Astrocyte (in vitro differentiated cells and primary cell): ENCODE measurements around the gene PABPC1L. TPM values are rescaled to one million over a fixed set of nuclear protein-coding genes. Genes with fewer than 3 reads are reported as not detected.

ENCODE experiments used
- DNase-seq: peaks from one replicate; pipeline ENCODE4 v3.0.0-alpha.2; 2010; ENCODE audit warnings: low read depth
- FAIRE-seq: peaks from 2 replicates; lab custom pipeline; 2011; peaks lifted over from hg19 to GRCh38; lab: Jason Lieb, UNC
- H2AFZ ChIP-seq: 2 replicates; pipeline ENCODE4 v1.6.0; 2012; ENCODE audit warnings: low read depth, low read length, inconsistent platforms
- H3K27ac ChIP-seq: 2 replicates; pipeline ENCODE4 v1.5.1; 2011; ENCODE audit warnings: low read depth, low read length, inconsistent platforms
- H3K27me3 ChIP-seq: 2 replicates; pipeline ENCODE4 v1.6.0; 2011; ENCODE audit warnings: low read length, inconsistent platforms; ENCODE audit not compliant: insufficient read depth
- H3K36me3 ChIP-seq: 2 replicates; pipeline ENCODE4 v1.5.1; 2011; ENCODE audit warnings: low read length, inconsistent platforms; ENCODE audit not compliant: insufficient read depth
- H3K4me1 ChIP-seq: 2 replicates; pipeline ENCODE4 v1.5.1; 2011; ENCODE audit warnings: low read length, inconsistent platforms; ENCODE audit not compliant: insufficient read depth
- H3K4me2 ChIP-seq: 2 replicates; pipeline ENCODE4 v1.6.0; 2012; ENCODE audit warnings: low read length, inconsistent platforms
- H3K4me3 ChIP-seq: 2 replicates; pipeline ENCODE4 v1.5.1; 2011; ENCODE audit warnings: low read depth, mild to moderate bottlenecking, low read length, inconsistent platforms; ENCODE audit not compliant: insufficient read depth
- H3K79me2 ChIP-seq: 2 replicates; pipeline ENCODE4 v1.6.0; 2012; ENCODE audit warnings: mild to moderate bottlenecking, low read length, inconsistent platforms; ENCODE audit not compliant: insufficient read depth
- H3K9ac ChIP-seq: 2 replicates; pipeline ENCODE4 v1.6.0; 2012; ENCODE audit warnings: mild to moderate bottlenecking, low read length, inconsistent platforms
- H3K9me3 ChIP-seq: 2 replicates; pipeline ENCODE4 v1.5.1; 2012; ENCODE audit warnings: low read depth, mild to moderate bottlenecking, low read length, inconsistent platforms; ENCODE audit not compliant: insufficient read depth
- H4K20me1 ChIP-seq: 2 replicates; pipeline ENCODE4 v1.6.0; 2012; ENCODE audit warnings: low read length, inconsistent platforms; ENCODE audit not compliant: insufficient read depth
- H3K27ac Mint-ChIP-seq: one replicate; pipeline ENCODE4 v1.8.0; 2021; ENCODE audit warnings: mild to moderate bottlenecking, mixed read lengths; ENCODE audit not compliant: unreplicated experiment
- H3K27me3 Mint-ChIP-seq: one replicate; pipeline ENCODE4 v1.8.0; 2021; ENCODE audit warnings: low read depth, mixed read lengths; ENCODE audit not compliant: unreplicated experiment
- H3K36me3 Mint-ChIP-seq: one replicate; pipeline ENCODE4 v1.8.0; 2021; ENCODE audit warnings: low read depth, mixed read lengths; ENCODE audit not compliant: unreplicated experiment
- H3K4me1 Mint-ChIP-seq: one replicate; pipeline ENCODE4 v1.8.0; 2021; ENCODE audit warnings: low read depth, mixed read lengths; ENCODE audit not compliant: unreplicated experiment
- H3K4me3 Mint-ChIP-seq: one replicate; pipeline ENCODE4 v1.8.0; 2021; ENCODE audit warnings: mild to moderate bottlenecking, moderate library complexity, mixed read lengths; ENCODE audit not compliant: unreplicated experiment
- H3K9me3 Mint-ChIP-seq: one replicate; pipeline ENCODE4 v1.8.0; 2021; ENCODE audit warnings: mild to moderate bottlenecking, mixed read lengths; ENCODE audit not compliant: unreplicated experiment
- EZH2 ChIP-seq: IDR thresholded peaks from 2 replicates; pipeline ENCODE4 v1.6.1; 2012; ENCODE audit warnings: mild to moderate bottlenecking, low read length, inconsistent platforms; ENCODE audit not compliant: insufficient read depth
- total RNA-seq: library from RNA; stranded (reverse); gene quantifications from 2 replicates; pipeline ENCODE4 v1.2.1, GENCODE V29; 2021
- TF ChIP-seq, protein P1 (sequence below): IDR thresholded peaks from 2 replicates; pipeline ENCODE4 v1.5.1; 2011; ENCODE audit warnings: low read depth, mild to moderate bottlenecking, inconsistent platforms, low read length, moderate library complexity; ENCODE audit not compliant: insufficient read depth

Gene PABPC1L
- total RNA-seq, 1 donor from 2014 or later: 48.7 TPM

DNA sequence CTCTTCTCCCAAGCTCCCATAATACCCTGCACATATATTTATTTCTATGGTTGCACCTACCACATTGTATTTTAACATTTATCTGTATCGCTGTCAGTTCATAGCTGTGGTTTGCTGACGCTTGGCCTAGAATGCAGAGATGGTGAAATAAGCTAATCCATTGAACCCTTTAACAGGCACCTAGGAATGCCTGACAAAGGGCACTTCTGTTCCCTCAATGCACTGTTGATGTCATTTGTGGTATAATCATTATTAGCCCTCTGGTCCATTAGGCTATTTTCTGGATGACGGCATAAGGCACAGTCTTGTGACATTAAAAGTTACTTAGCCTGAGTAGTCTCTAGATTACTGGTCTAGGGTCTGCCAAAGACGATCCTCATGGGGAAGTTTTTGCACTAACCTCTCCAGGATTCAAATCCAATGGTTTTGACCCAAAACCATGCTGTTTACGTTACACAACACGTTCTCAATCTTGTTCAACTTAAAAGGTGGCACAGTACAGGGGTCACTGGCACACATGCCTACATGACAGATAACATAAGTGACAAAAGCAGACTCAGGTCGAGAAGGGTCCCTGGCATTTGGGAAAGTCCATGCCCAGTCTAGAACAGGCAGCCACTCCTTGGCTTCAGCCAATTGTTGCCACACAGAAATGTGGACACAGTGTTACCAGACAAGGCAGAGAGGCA lies 26.5 kb upstream of the PABPC1L start:
- H3K4me1 ChIP-seq: peaks cover 16% of the 10 kb centered on the region

DNA sequence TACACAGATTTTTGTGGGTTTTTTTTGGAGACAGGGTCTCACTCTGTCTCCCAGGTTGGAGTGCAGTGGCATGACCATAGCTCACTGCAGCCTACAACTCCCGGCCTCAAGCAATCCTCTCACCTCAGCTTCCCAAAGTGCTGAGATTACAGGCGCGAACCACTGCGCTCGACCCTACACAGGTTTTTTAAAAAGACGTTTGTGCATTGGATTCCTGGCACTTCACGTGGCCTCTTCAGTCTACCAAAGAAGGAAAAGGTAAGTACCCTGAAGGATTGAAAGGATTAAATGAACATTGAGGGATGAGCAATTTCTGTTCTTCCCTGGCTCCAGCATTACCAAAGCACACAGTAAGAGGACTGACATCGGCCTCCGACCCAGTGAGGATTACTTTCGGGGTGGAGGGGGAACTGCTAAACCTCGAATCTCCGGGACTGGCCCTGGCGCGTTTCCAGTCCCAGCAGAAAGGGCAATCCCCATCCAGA lies 24.9 kb upstream of the PABPC1L start:
- DNase-seq (no peak), FAIRE-seq (no peak)
- Histone ChIP-seq H3K4me1 (peaks cover 18% of the 10 kb centered on the region), H3K9ac (peak overlapping the region; percentile 94), H3K36me3 (peaks cover 3% of the 10 kb centered on the region), H3K79me2 (peaks cover 50% of the 10 kb centered on the region), H4K20me1 (peaks cover 40% of the 10 kb centered on the region), H3K27me3 (no peaks in the 10 kb centered on the region), H3K4me2 (peak overlapping the region; percentile 98), H3K9me3 (no peaks in the 10 kb centered on the region), H3K27ac (no peak overlapping the region), H3K4me3 (peak overlapping the region; percentile 66), H2AFZ (peak overlapping the region; percentile 82)
- H3K27ac Mint-ChIP-seq: peak overlapping the region; percentile 66
- no peaks in the 10 kb centered on the region for H3K27me3 Mint-ChIP-seq
- no peaks in the 10 kb centered on the region for H3K9me3 Mint-ChIP-seq
- TF ChIP-seq EZH2: no peak
- TF ChIP-seq, protein P1, sequence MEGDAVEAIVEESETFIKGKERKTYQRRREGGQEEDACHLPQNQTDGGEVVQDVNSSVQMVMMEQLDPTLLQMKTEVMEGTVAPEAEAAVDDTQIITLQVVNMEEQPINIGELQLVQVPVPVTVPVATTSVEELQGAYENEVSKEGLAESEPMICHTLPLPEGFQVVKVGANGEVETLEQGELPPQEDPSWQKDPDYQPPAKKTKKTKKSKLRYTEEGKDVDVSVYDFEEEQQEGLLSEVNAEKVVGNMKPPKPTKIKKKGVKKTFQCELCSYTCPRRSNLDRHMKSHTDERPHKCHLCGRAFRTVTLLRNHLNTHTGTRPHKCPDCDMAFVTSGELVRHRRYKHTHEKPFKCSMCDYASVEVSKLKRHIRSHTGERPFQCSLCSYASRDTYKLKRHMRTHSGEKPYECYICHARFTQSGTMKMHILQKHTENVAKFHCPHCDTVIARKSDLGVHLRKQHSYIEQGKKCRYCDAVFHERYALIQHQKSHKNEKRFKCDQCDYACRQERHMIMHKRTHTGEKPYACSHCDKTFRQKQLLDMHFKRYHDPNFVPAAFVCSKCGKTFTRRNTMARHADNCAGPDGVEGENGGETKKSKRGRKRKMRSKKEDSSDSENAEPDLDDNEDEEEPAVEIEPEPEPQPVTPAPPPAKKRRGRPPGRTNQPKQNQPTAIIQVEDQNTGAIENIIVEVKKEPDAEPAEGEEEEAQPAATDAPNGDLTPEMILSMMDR: no peak
- peaks cover 15% of the 10 kb centered on the region for H3K4me1 Mint-ChIP-seq
- H3K36me3 Mint-ChIP-seq: peaks cover 3% of the 10 kb centered on the region
- peak overlapping the region; percentile 89 for H3K4me3 Mint-ChIP-seq

More for the DNA sequence above, 26.5 kb upstream of the PABPC1L start:
- Histone ChIP-seq H3K4me3 (no peak overlapping the region), H3K9me3 (no peaks in the 10 kb centered on the region), H3K4me2 (no peak overlapping the region), H3K9ac (no peak overlapping the region), H4K20me1 (peaks cover 24% of the 10 kb centered on the region), H3K27me3 (peaks cover 2% of the 10 kb centered on the region), H3K27ac (no peak overlapping the region), H2AFZ (no peak overlapping the region), H3K79me2 (peaks cover 34% of the 10 kb centered on the region), H3K36me3 (peaks cover 2% of the 10 kb centered on the region)
- Mint-ChIP-seq H3K4me1 (peaks cover under 1% of the 10 kb centered on the region), H3K4me3 (no peak overlapping the region), H3K27me3 (no peaks in the 10 kb centered on the region), H3K9me3 (no peaks in the 10 kb centered on the region), H3K27ac (no peak overlapping the region), H3K36me3 (no peaks in the 10 kb centered on the region)
- FAIRE-seq (no peak), DNase-seq (no peak)
- TF ChIP-seq, protein P1: no peak
